NCI-H345 treated with DMSO at 0.1 percent for 48 hours (cell line): Measurements from ENCODE around the gene ERC1.
A peak's percentile ranks its signal among the peaks of the same experiment; 100 is the strongest.

Experiments used
- DNase-seq: peaks from one replicate; lab custom pipeline; 2025; ENCODE audit not compliant: unreplicated experiment; lab: John Stamatoyannopoulos, UW

ERC1 gene

DNA sequence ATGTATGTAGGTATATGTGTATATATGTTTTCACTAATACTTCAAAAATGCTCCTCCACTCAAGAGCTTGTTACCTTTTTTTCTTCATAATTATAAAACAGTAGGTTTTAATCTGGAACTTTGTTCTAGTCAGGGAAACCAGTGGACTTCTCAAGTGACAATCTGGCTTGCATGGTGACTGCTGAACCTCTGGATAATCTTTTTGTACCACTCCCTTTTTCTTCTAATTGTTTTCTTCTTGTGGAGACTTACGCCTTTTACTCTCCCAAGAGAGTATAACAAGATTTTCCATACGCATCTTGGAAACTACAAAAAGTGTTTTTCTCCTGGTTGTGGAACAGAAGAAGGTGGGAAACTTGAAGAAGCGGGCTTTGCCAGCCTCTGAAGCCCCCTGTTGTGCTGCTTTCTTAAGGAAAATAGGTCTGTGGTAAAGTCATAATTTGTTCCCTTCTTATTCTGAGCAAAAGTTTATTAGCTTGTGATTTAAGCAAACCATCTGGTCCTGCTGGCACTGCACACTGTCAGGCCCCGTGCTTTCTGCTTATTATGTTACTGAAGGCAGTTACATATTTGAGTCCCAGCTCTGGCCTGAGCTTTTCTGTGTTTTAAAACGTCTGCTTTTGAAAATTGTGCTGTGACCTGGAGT lies 291.8 kb downstream of the ERC1 start:
- no peak for DNase-seq

DNA sequence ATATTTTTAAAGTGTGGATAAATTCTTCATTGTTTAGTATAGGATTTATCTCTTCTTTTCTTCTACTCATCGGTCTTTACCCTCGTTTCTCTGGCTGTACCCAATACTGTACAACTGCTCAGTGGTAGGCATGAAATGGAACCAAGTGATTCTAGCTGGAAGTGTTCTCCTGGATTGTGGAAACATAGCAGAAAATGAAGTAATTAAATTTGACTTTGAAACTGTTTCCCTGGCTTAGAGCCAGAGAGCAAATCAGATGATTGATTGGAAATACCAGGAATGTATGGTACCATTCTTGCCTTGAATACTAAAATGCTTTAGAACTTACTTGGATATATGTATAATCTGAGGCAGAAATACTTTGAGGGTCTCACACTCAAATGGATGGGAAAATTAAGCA lies 292.3 kb downstream of the ERC1 start:
- DNase-seq, result no peak

DNA sequence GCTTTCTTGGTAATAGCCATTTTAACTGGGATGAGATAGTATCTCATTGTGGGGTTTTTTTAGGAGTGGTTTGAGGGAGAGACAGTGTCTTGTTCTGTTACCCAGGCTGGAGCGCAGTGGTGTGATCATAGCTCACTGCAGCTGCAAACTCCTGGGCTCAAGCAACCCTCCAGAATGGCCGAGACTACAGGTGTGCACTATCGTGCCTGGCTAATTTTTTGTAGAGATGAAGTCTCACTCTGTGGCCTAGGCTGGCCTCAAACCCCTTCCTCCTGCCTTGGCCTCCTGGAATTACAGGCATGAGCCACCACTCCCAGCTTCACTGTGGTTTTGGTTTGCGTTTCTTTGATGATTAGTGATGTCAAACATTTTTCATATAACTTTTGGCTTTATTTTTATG lies 293.6 kb downstream of the ERC1 start:
- no peak for DNase-seq

DNA sequence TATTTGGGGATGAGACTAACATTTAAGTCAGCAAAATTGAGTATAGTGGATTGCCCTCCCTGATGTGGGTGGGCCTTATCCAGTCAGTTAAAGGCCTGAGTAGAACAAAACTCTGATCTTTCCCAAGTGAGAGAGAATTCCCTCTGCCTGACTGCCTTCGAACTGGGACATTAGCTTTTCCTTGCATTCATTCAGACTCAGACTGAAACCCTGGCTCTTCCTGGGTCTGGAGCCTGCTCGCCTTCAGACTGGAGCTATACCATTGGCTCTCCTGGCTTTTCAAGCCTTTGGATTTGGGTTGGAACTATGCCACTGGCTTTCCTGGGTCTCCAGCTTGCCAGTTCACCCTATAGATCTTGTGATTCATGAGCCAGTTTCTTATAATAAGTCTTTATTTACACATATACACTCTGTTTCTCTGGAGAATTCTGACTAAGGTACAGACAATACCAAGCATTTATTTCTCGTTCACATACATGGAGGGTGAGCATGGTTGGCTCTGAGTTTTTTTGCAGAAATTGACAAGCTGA lies 296.5 kb downstream of the ERC1 start:
- no peak for DNase-seq

DNA sequence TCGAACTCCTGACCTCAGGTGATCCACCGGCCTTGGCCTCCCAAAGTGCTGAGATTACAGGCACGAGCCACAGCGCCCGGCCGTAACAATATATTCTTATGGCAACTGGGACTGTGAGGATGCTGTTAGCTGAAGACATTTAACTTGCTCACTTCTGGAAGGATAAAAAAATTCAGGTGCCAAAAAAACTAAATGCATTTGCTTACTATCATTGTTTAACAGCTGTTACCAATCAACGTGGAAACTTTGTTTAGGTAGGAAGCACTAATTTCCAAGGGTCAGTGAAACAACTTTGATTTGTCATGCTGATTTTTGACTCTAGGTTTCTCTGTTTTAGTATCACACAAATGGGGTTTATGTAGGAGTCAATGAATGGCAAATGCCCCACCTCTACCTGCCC lies 297.3 kb downstream of the ERC1 start:
- no peak for DNase-seq

DNA sequence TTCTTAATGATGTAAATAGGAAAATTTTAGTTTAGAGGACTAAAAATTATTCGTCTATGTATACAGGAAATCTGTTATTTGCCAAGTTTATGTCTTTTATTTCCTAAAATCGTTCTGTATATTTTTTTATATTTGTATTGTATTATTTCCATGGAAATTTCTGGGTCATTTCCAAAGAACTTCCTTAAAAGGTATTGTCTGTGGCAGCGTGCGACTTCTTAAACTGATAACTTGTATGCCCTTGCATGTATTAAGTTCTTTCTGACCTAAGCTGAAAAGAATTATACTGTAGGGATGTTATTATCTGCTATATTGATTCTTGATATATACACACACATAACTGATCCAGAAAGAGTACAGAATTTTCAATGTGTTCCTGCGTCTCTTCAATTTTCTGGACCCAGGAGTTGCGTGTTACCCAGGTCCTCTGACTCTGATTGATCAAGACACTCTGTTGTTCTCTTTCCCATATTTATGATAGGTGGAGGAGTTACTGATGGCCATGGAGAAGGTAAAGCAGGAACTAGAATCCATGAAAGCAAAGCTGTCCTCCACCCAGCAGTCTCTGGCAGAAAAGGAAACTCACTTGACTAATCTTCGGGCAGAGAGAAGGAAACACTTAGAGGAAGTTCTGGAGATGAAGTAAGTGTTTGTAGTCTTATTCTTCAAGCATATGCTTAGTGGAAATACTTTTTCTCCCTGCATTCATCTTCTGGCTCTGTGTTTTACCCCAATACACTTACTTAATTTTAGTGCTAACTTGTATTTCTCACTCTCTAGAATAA lies 298.5 kb downstream of the ERC1 start:
- DNase-seq, result no peak

DNA sequence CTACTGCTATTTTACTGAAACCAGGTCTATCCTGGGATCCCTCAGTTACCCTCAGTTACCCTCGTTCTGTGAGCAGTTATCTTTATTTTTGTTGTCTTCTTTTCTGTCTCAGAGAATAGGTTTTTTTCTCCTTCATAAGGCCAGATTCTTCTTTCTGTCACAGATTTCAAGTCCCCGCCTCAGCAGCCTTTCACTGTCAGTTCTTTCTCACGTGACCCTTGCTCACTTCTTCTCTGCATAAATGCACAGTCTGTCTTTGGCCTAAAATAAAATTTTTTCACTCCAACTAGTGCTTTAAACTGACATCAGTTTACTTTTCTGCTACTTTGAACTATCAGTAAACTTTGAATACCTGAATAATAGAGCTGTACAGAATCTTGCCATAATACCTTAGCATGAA lies 299.7 kb downstream of the ERC1 start:
- no peak for DNase-seq

DNA sequence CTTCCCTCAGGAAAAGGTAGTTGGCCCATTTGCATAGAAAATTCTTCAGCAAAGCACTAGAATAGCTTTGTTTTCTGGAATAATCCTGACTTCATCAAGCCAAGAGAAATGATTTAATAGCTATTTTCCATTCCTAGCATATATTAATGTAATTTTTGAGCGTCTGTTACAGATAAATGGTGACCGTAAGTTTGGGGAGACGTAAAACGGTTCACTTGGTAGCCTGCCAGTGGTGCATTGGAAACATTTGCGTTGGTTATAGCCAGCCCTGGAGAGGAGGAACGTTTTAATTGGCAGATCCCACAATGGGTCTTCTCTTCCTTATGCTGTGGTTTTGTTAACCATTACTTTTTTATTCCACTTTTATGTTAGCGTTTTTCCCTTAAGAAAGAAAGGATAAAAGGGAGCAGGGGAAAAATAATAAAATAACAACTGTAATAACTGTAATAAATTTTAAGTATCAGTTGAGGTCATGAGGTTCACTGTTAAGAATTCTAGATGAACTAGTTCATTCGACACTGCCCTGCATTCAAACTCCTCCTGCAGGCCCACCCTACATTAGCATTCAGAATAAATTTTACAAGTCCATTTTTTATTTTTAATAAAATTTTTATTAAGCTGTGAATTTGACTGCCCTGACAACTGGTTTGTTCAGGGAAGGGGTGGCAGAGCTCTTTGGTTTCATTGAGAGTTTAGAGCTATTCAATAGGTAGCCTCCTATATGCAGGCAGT lies 300.7 kb downstream of the ERC1 start:
- no peak for DNase-seq

DNA sequence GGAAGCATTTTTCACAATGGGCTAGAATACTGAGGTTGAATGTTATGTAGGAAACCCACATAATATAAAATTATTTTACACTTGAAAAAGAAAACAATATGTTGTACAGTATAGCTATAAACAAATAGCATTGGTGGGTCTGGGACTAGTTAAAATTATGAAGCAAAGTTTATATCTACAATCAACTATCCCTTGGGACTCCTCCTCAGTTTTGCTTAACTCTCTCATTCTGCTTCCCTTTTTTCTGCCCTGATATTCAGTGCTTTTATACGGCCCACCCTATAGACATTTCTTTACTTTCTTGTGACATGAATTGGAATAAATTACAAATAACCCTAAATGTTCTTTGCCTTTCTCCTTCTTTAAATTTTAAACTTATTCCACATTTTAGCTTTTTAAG lies 302.9 kb downstream of the ERC1 start:
- DNase-seq, result no peak

DNA sequence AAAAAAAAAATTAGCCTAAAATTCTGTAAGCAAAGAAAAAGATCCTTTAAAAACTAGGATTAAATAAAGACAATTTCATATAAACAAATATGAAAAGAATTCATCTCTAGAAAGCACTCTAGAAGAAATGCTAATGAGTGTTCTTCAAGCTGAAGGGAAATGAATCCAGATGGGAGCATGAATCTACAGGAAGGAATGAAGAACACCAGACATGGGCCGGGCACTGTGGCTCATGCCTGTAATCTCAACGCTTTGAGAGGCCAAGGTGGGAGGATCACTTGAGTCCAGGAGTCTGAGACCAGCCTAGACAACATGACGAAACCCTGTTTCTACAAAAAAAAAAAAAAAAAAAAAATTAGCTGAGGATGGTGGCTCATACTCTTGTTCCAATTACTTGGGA lies 306.2 kb downstream of the ERC1 start:
- DNase-seq, result no peak

DNA sequence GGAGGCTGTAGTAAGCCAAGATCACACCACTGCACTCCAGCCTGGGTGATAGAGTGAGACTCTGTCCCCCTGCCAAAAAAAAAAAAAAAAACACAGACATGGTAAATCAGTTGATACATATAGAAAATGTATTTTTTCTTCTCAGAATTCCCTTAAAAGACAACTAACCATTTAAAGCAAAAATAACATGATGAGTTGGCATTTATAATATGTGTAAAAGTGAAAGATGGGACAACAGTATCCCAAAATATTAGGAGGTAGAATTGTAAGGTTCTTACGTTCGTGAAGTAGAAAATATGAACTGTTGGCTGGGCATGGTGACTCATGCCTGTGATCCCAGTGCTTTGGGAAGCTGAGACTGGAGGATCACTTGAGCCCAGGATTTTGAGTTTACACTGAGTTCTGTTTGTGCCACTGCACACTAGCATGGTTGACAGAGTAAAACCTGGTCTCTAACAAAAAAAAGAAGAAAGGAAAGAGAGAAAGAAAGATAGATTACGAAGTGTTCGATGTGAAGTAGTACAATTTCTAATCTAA lies 306.7 kb downstream of the ERC1 start:
- DNase-seq, result no peak

DNA sequence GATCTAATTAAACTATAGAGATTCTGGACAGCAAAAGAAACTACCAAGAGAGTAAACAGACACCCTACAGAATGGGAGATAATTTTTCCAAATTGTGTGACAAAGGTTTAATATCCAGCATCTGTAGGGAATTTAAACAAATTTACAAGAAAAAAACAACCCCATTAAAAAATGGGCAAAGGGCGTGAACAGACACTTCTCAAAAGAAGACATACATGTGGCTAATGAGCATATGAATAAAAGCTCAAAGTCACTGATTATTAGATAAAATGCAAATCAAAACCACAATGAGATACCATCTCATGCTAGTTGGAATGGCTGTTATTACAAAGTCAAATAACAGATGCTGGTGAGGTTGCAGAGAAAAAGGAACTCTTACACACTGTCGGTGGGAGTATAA lies 309.4 kb downstream of the ERC1 start:
- DNase-seq, result no peak

DNA sequence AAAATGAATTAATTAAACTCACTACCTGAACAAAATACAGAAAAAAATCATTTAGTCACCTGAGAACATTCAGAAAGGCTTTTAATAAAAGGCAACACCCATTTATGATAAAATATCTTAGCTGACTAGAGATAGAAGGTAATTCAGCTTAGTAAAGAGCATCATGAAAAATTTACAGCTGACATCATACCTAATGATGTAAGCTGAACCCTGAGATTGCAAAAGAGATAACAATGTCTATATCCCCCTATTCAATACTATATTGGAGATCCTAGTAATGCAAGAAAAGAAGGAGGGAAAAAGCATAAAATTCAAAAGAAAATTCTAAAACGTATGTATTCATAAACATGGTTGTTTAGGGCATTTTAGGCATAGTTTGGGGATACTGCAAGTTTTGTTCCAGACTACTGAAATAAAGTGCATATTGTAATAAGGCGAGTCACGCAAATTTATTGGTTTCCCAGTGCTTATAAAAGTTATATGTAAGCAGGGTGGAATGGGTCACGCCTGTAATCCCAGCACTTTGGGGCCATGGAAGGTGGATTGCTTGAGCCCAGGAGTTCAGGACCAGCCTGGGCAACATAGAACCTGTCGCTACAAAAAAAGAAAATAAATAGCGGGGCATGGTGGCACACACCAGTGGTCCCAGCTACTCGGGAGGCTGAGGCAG lies 311.3 kb downstream of the ERC1 start:
- DNase-seq, result no peak

DNA sequence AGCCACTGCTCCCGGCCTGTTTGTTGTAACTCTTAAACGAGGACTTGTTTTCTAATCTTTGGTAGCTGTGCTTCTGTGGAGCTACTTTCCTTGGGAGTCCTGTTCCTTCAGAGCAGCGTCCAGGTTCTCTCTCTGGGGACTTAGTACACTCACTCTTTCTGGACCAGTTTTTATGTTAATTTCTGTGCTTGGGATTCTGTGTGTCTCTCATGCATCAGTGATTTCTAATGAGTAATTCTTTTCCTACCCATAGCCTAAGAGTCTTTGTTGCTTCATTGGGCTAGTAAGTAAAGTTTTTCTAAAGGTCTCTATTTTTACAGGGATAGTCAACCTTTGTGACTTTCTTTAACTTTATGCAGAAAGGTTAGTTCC lies 314.0 kb downstream of the ERC1 start:
- no peak for DNase-seq

DNA sequence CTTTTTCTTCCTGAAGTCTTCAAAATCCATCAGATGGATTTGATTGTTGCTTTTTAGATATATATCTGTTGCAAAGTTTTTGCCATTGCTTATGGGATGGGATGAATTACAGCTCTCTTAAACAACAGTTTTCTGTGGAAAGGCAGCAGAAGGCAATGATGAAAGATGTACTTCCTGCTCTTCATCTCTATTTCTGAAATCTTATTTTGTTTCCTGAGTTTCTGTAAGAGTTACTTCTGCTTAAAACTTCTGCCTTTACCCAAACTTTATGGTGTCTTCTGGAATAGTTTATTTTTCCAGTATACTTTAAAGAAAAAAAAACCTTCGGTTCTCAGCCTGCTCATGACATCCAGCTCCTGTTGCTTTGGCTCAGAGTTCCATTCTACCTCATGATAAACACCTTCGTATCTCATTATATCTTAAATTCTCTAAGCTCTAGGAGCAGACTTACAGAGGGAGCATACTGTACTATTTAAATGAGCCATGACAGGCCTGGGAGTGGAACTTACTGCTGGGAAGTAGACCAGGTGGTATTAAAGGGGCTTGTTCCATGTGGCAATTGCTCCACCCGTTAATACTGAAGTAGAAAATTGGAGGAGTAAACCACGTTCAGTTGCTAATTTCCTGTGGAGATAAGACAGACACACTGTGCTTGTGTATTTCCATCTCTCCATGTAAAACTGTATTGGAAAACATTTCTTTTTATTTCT lies 314.9 kb downstream of the ERC1 start:
- DNase-seq, result peak; percentile 13

DNA sequence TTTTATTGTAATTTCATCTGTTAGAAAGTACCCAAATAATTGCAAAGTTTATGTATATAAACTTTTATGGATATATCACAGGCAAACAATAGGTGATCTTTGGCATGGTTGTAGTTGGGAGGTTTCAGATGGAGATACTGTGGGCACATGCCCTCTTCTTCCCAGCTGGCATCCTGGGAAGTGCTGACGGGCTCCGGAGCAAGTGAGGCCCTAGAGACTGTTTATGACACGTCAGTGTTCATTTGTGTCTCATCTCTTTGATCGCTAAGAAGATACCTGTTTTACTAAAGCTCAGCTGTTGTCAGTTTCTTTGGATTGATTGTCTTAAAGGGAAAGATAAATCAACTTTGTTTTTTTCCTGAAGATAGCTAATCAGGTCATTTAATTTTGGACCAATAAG lies 315.8 kb downstream of the ERC1 start:
- no peak for DNase-seq

DNA sequence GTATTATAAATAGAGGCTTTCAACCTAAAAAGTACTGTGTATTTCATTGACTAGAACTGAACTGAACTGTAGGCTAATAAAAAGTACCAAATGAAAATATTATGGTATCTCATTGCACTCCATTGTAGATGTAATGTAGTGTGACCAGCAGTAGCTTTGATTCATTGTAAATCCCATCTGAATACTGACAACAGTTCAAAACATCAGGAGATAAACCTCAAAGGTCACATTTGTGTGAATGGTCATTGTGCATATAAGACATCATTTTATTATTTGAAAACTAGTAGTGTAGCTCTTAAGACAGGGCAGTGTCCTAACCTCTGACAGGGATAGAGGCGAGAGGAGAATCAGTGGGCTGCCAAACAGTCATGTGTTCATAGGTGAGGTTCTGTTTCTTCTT lies 316.8 kb downstream of the ERC1 start:
- no peak for DNase-seq

DNA sequence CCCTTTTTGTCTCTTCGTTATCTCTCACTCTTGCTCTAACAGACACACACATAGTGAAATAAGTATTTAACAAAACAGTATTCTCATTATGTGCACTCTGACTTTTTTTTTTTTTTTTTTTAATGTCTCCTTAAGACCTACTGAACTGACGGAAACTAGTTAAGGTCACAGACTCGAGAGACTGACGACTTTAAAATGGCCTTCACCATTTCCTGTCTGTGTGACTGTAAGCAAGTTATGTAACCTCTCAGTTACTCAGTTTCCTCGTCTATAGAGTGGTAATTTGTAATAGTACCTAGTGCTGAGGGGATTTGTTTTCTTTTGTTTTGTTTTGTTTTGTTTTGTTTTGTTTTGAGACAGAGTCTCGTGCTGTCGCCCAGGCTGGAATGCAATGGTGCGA lies 318.6 kb downstream of the ERC1 start:
- DNase-seq, result no peak

DNA sequence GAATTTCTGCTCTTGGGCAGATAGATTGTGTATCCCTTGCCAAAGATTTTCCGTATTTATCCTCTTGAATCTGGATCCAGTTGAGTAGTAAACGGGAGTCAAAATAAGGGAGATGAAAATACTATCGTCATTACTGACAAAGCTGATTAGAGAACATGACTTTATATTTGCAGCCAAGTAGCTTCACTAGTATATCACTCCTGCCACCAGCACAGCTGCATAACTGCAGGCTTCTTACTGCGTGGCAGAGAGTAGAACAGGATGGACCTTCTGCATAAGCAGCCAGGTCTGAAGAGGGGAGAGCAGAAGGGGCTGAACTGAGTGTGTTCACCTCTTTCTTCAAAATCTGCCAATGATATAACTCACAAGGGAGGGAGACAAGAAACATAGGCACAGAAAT lies 319.6 kb downstream of the ERC1 start:
- DNase-seq, result no peak

DNA sequence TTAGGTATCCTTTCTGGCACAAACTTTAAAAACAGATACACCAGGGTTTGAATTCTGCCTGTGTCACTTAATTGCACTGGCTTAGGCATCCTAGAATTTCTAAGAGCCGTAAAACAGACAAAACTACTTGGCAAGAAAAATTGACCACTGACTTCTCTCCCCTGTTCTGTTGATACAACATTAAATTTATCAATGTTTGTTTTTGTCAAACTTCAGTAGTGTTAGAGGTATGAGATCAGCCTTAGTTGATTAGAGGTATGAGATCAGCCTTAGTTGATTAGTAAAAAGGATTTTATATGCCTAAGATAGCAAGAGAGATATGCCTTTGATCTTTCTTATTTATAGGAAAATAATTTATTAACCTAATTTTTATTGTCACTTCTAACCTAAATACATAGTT lies 320.1 kb downstream of the ERC1 start:
- no peak for DNase-seq

DNA sequence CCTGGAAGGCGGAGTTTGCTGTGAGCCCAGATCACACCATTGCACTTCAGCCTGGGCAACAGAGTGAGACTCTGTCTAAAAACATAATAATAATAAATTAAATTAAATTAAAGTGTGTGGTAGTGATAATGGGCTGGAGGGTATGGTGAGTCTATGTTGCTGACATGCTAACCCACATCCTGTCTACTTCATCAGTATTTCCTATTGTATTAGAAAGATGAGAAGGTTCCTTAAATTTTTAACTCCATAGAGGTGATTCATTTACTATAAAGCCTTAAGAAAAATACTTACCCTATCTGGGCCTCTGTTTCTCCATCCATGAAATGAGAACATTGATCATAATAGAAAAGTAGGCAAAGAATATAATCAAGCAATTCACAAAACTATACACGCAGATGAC lies 322.9 kb downstream of the ERC1 start:
- DNase-seq, result no peak
